ENCODE measurements around the gene PDGFRB. TPM values are rescaled to one million over a fixed set of nuclear protein-coding genes. Genes with fewer than 3 reads are reported as not detected.

Gene PDGFRB
- total RNA-seq, 1 experiment from 2014 or later = 1.8 TPM

GRCh38 chr5:150129454-150129812 is 26.2 kb downstream of the PDGFRB start:
- Histone ChIP-seq H3K4me3 (ENCODE audit: low read depth in 2 of 2, low read length in 2 of 2) (peak overlapping the region; percentile 24 to 48; a peak in 3 of 4 replicates), H3K36me3 (ENCODE audit: control insufficient read depth, insufficient read depth, low read length) (no peaks in the 10 kb centered on the region), H3K9me3 (ENCODE audit: control insufficient read depth, insufficient read depth, low read depth, low read length) (no peaks in the 10 kb centered on the region), H3K27ac (ENCODE audit: low read length) (0 out of 2 replicates have a peak overlapping the region, but pooled peaks have one; percentile 11), H3K4me1 (ENCODE audit: control insufficient read depth, insufficient read depth, low read length) (peaks cover 7% of the 10 kb centered on the region), H3K27me3 (ENCODE audit: control insufficient read depth, insufficient read depth, low read length) (no peaks in the 10 kb centered on the region)
- CTCF ChIA-PET = no interaction called here
- BruUV-seq (replicated peaks) = no TSS peak
- DNase-seq (ENCODE audit: low read depth, low spot score) (no peak), ATAC-seq (peak; percentile 20)
- TF ChIP-seq POLR2AphosphoS5 (IDR thresholded peaks at IDR 0.05; ENCODE audit: low read depth, low read length) (no peak), CTCF (IDR thresholded peaks at IDR 0.05) (no peak), TCF7L2 (IDR thresholded peaks at IDR 0.05; ENCODE audit: low read depth, low read length) (no peak), SIN3A (IDR thresholded peaks at IDR 0.05; ENCODE audit: borderline replicate concordance, insufficient read depth, low read depth, low read length) (no peak)
- POLR2A ChIA-PET = interaction anchor here (0.6 kb wide), 1 partner anchor 50 kb away, joined by 3 read pairs; no protein-coding TSS in a partner anchor
- intact Hi-C loops (cut with micrococcal nuclease; ENCODE audit: unreplicated experiment) = no loop called here
- in situ Hi-C loops (cut with HindIII; ENCODE audit: low pct_unique_long_range_greater_than_20kb, low sequenced_read_pairs) = no loop called here

- no peaks in the 10 kb centered on the region for H3K27me3 ChIP-seq (ENCODE audit: control insufficient read depth, insufficient read depth, low read length)
- H3K36me3 ChIP-seq (ENCODE audit: control insufficient read depth, insufficient read depth, low read length) = no peaks in the 10 kb centered on the region
- H3K4me3 ChIP-seq (ENCODE audit: low read depth in 2 of 2, low read length in 2 of 2) = no peak overlapping the region
- intact Hi-C loops (cut with micrococcal nuclease; ENCODE audit: unreplicated experiment) = no loop called here
- peaks cover 7% of the 10 kb centered on the region for H3K4me1 ChIP-seq (ENCODE audit: control insufficient read depth, insufficient read depth, low read length)
- no peak overlapping the region for H3K27ac ChIP-seq (ENCODE audit: low read length)
- in situ Hi-C loops (cut with HindIII; ENCODE audit: low pct_unique_long_range_greater_than_20kb, low sequenced_read_pairs) = no loop called here
- ChIA-PET POLR2A (no interaction called here), CTCF (no interaction called here)
- no peak for DNase-seq (ENCODE audit: low read depth, low spot score)
- ATAC-seq = no peak
- no peak for TF ChIP-seq POLR2AphosphoS5 (IDR thresholded peaks at IDR 0.05; ENCODE audit: low read depth, low read length)
- TF ChIP-seq REST (IDR thresholded peaks at IDR 0.05; ENCODE audit: insufficient read depth in 1 of 2, low read depth in 2 of 2, low read length in 1 of 2) = no peak
- TF ChIP-seq CTCF (IDR thresholded peaks at IDR 0.05) = no peak
- TF ChIP-seq SIN3A (IDR thresholded peaks at IDR 0.05; ENCODE audit: borderline replicate concordance, insufficient read depth, low read depth, low read length) = no peak
- TF ChIP-seq TCF7L2 (IDR thresholded peaks at IDR 0.05; ENCODE audit: low read depth, low read length) = no peak
- H3K9me3 ChIP-seq (ENCODE audit: control insufficient read depth, insufficient read depth, low read depth, low read length) = no peaks in the 10 kb centered on the region
- BruUV-seq (replicated peaks) = no TSS peak
These were observed 28.8 kb downstream of the PDGFRB start for GRCh38 chr5:150126921-150127265.
